SK-N-MC (cell line): Measurements from ENCODE around the gene CLDN3.

Experiments used
- DNase-seq: peaks from one replicate; pipeline ENCODE4 v3.0.0-alpha.2; 2011; ENCODE audit warnings: low read depth, low spot score
- H3K27ac ChIP-seq: fragments of 200-600 bp; sonication (generic); 2 replicates; pipeline ENCODE4 v1.5.1; 2016; ENCODE audit warnings: mixed run types
- H3K36me3 ChIP-seq: fragments of 200-600 bp; sonication (generic); 2 replicates; pipeline ENCODE4 v1.6.1; 2017; ENCODE audit warnings: antibody characterized with exemption, low read length, mixed read lengths; ENCODE audit not compliant: insufficient read depth
- H3K4me3 ChIP-seq: fragments of 200-600 bp; sonication (generic); 2 replicates; pipeline ENCODE4 v1.5.1; 2016
- H3K9ac ChIP-seq: fragments of 200-600 bp; sonication (generic); 2 replicates; pipeline ENCODE4 v1.8.0; 2017; ENCODE audit warnings: mixed run types, mixed read lengths; ENCODE audit not compliant: insufficient read length
- H3K9me3 ChIP-seq: fragments of 200-600 bp; sonication (generic); 2 replicates; pipeline ENCODE4 v1.6.1; 2017; ENCODE audit warnings: low read depth, mild to moderate bottlenecking, antibody characterized with exemption, low read length, moderate library complexity, mixed read lengths
- EZH2 ChIP-seq: fragments of 200-600 bp; sonication (generic); IDR thresholded peaks from one replicate; pipeline ENCODE4 v1.6.1; 2017; ENCODE audit warnings: antibody characterized with exemption
- FOXP2 ChIP-seq: optimal IDR thresholded peaks from 2 replicates; pipeline ENCODE3; 2011; ENCODE audit warnings: mild to moderate bottlenecking, moderate library complexity; ENCODE audit not compliant: insufficient read depth; ENCODE audit errors: extremely low read length, control extremely low read depth
- POLR2AphosphoS5 ChIP-seq: IDR thresholded peaks from 2 replicates; pipeline ENCODE4 v1.6.1; 2012; ENCODE audit warnings: mild to moderate bottlenecking, low read depth, low read length, borderline replicate concordance

The CLDN3 gene, protein sequence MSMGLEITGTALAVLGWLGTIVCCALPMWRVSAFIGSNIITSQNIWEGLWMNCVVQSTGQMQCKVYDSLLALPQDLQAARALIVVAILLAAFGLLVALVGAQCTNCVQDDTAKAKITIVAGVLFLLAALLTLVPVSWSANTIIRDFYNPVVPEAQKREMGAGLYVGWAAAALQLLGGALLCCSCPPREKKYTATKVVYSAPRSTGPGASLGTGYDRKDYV

DNA sequence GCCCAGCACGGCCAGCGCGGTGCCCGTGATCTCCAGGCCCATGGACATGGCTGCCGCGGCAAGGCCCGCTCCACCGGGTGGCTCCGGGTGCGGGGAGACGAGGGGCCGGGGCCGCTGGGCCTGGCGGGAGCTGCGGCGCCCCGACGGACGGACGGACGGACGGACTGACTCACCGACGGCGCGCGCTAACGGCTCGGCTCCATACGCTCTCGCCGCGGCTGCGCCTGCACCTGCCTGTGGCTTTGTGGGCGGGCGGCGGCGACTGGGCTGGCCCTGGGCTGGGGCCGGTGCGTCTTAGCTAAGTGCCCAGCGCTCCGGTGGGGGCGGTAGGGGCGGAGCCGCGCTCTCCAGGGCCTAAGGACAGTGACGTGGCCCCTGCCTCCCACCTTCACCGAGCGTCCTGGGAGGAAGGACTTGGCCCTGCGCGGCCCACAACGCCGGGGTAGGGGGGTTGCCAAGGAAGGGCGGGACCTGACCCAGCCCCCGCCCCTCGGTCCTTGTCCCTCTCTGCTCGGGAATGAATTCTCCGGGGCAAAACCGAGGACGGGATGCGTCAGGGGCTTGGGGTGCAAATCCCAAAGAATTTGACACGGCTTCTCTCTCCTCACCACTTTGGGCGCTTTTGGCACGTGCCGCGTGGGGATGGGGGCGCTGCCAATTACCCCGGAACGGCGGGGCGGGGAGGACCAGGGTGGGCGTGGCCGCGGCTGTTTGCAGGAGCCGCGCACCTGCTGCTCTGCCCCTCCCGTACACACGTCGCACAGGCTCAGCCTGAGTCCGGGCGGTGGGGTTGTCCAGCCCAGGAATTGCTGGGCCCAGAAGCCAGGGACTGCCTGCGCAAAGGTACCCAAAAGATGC is at the start of gene CLDN3:
TSS of gene CLDN3 (minus strand) at position 269 of the 858 bp plus-strand sequence. CDS start at position 48, 221 bp downstream.
- peak within 1 kb of the TSS; percentile 65 for H3K4me3 ChIP-seq
- DNase-seq: no peak
- H3K36me3 ChIP-seq: no peaks in the 10 kb centered on the region
- H3K9ac ChIP-seq: no peak within 1 kb of the TSS
- H3K27ac ChIP-seq: no peak within 1 kb of the TSS
- no peak for TF ChIP-seq EZH2
- no peak for TF ChIP-seq FOXP2
- TF ChIP-seq POLR2AphosphoS5: no peak
- H3K9me3 ChIP-seq: no peaks in the 10 kb centered on the region

DNA sequence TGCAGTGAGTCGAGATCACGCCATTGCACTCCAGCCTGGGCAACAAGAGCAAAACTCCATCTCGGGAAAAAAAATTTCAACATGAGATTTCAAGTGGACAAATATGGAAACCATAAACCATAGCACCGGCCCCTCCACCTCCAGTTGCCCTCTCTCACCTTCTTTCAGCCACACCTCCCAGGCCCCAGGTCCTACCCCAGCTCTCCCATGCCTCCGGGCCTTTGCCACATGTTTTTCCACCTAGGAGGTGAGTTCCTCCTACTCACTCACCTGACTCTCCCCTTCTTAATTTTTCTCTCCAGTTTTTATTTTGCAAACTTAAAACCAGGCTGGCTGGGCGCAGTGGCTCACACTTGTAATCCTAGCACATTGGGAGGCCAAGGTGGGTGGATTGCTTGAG is 47.1 kb upstream of the CLDN3 start:
- H3K4me3 ChIP-seq: no peak overlapping the region
- no peaks in the 10 kb centered on the region for H3K36me3 ChIP-seq
- no peak for DNase-seq
- TF ChIP-seq EZH2: no peak
- TF ChIP-seq POLR2AphosphoS5: no peak
- TF ChIP-seq FOXP2: no peak
- H3K9me3 ChIP-seq: no peaks in the 10 kb centered on the region
- H3K9ac ChIP-seq: no peak overlapping the region
- no peak overlapping the region for H3K27ac ChIP-seq

DNA sequence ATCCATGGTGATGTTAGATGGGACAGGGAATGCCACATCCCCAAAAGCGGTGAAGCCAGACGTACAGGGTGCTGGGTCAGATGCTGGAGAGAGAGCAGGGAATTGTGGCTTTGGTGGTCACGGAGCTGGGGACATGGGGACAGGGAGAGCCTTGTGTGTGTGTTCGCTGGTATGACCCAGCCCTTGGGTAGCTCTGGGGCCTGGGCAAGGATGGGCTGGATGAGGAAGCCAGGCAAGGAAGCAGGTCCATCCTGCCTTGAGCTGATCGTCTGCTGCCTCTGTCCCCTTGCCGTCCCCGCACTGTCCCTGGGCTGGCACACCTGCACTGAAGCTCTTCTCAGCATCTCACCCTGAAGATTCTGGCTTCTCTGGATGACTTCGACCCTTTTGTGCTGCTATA is 45.4 kb upstream of the CLDN3 start:
- Histone ChIP-seq H3K27ac (no peak overlapping the region), H3K4me3 (no peak overlapping the region), H3K9me3 (no peaks in the 10 kb centered on the region), H3K9ac (no peak overlapping the region), H3K36me3 (no peaks in the 10 kb centered on the region)
- DNase-seq: no peak
- TF ChIP-seq FOXP2 (no peak), POLR2AphosphoS5 (no peak), EZH2 (no peak)

DNA sequence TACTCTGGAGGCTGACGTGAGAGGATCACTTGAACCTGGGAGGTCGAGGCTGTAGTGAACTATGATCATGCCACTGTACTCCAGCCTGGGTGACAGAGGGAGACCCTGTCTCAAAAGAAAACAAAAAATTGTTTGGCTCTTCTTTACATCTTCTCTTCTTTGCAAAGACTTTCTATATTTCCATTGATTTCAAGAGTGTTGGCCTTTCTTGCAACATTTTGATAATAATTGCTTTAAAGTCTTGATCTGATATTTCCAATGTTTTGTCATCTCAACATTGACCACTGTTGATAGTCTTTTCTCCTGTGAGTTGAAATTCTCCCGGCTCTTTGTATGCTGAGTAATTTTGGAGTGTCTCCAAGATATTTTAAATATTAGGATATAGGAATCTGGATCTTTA is 42.9 kb upstream of the CLDN3 start:
- TF ChIP-seq FOXP2 (no peak), EZH2 (no peak), POLR2AphosphoS5 (no peak)
- Histone ChIP-seq H3K9ac (no peak overlapping the region), H3K9me3 (no peaks in the 10 kb centered on the region), H3K27ac (no peak overlapping the region), H3K36me3 (no peaks in the 10 kb centered on the region), H3K4me3 (no peak overlapping the region)
- no peak for DNase-seq

DNA sequence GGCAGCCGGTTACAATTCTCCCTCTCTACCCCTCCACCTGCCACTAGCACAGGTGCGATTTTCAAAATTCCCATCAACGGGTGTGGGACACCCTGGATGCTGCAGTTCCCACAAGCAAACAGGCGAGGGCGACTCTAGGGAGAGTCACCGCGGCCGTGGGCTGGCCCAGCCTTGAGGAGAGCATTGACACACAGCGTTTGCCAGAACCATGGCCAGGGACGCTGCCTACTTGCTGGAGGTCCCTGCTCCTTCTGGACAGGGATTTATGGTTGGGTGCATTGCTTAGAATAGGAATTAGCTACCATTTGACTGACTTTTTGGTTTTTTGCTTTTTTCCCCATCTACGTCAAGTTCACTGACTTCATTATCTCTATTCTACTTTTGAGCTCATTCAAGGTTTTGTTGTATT is 41.7 kb upstream of the CLDN3 start:
- H3K4me3 ChIP-seq: no peak overlapping the region
- no peak overlapping the region for H3K9ac ChIP-seq
- no peaks in the 10 kb centered on the region for H3K36me3 ChIP-seq
- H3K27ac ChIP-seq: no peak overlapping the region
- no peak for DNase-seq
- no peaks in the 10 kb centered on the region for H3K9me3 ChIP-seq
- TF ChIP-seq FOXP2: no peak
- no peak for TF ChIP-seq EZH2
- TF ChIP-seq POLR2AphosphoS5: no peak

DNA sequence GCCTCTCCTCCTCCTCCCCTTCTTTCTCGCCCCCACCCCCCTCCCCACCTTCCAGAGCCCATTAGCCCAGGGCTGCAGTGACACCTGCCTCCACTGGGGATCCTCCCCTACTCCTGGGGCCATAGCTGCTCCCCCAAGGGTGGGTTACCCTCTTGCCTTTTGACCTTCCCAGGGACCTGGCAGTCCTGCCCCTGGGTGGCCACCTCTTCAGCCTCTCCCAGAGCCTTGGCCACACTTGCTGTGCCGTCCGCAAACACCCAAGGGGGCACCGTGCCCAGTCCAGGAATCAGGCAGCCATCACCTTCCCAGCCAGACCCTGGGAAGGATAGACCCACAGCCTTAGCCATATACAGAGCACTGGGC is 40.9 kb upstream of the CLDN3 start:
- DNase-seq: no peak
- Histone ChIP-seq H3K4me3 (no peak overlapping the region), H3K36me3 (no peaks in the 10 kb centered on the region), H3K27ac (no peak overlapping the region), H3K9ac (no peak overlapping the region), H3K9me3 (no peaks in the 10 kb centered on the region)
- TF ChIP-seq POLR2AphosphoS5 (no peak), FOXP2 (no peak), EZH2 (no peak)

DNA sequence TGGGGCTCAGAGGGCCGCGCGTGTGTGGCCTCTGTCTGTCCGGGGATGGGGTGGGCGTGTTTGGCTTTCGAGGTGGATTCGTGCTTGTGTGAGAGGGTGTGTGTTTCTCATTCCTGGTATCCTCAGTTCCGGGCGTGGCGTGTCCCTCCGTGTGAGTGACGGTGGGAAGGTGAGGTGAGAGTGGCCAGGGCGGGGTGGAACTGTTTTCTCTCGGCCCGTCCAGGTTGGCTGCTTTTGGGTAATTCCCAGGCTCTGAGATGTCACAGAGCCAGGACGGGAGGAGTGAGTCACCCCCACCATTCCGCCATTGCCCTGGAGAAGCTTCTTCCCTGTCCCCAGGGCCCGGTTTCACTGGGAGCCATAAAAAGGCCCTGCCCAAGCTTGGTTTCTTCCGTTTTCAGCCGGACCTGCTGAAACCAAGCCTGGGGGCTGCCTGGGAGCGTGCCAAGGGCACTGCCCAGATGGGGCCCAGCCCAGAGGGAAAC is 39.4 kb upstream of the CLDN3 start:
- TF ChIP-seq FOXP2: no peak
- no peak for TF ChIP-seq EZH2
- no peak for TF ChIP-seq POLR2AphosphoS5
- DNase-seq: no peak
- no peaks in the 10 kb centered on the region for H3K9me3 ChIP-seq
- H3K36me3 ChIP-seq: no peaks in the 10 kb centered on the region
- H3K4me3 ChIP-seq: no peak overlapping the region
- no peak overlapping the region for H3K9ac ChIP-seq
- H3K27ac ChIP-seq: no peak overlapping the region

DNA sequence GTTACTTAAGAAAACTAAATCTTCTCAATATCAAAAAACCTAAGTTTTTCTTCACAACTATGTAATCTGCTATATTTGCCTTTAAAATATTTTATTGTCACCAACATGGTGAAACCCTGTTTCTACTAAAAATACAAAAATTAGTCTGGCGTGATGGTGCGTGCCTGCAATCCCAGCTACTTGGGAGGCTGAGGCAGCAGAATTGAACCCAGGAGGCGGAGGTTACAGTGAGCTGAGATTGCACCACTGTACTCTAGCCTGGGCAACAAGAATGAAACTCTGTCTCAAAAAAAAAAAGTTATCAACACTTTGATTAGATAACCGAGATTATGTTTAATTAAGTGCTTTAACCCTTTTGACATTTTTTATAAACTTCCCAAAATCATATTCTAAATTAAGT is 32.4 kb upstream of the CLDN3 start:
- DNase-seq: no peak
- no peak overlapping the region for H3K9ac ChIP-seq
- no peaks in the 10 kb centered on the region for H3K36me3 ChIP-seq
- no peaks in the 10 kb centered on the region for H3K9me3 ChIP-seq
- TF ChIP-seq EZH2 (no peak), POLR2AphosphoS5 (no peak), FOXP2 (no peak)
- no peak overlapping the region for H3K27ac ChIP-seq
- no peak overlapping the region for H3K4me3 ChIP-seq

DNA sequence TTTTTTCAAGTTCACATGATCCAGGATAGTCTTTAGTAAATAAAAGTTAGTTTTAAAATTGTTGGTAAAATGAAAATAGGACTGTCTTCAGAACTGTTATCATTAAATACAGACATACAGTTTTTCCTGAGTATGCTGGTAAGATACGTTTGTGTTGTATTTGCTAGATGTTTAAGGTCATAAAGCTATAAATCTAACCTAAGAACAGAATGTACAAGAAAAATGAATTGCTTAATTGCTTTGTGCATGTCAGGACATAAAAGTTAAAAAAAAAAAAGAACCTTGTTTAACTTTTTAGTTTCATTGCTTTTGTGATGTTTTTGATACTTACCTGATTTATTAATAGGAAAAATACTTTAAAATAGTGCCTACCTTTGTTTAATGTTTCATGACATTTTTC is 31.5 kb upstream of the CLDN3 start:
- no peak for TF ChIP-seq EZH2
- TF ChIP-seq FOXP2: no peak
- no peak for TF ChIP-seq POLR2AphosphoS5
- Histone ChIP-seq H3K9me3 (no peaks in the 10 kb centered on the region), H3K36me3 (no peaks in the 10 kb centered on the region), H3K9ac (no peak overlapping the region), H3K27ac (no peak overlapping the region), H3K4me3 (no peak overlapping the region)
- no peak for DNase-seq
